Fibroblast of gingiva (primary cell): Measurements from ENCODE around the gene FBXO46.
A peak's percentile ranks its signal among the peaks of the same experiment; 100 is the strongest.

Experiments used
- DNase-seq: peaks from one replicate; pipeline ENCODE4 v3.0.0-alpha.2; 2011; ENCODE audit warnings: low read depth

FBXO46 gene

GRCh38 chr19:45682908-45683307 is 47.8 kb downstream of the FBXO46 start:
- no peak for DNase-seq

GRCh38 chr19:45682117-45682516 is 48.6 kb downstream of the FBXO46 start:
- no peak for DNase-seq

DNA sequence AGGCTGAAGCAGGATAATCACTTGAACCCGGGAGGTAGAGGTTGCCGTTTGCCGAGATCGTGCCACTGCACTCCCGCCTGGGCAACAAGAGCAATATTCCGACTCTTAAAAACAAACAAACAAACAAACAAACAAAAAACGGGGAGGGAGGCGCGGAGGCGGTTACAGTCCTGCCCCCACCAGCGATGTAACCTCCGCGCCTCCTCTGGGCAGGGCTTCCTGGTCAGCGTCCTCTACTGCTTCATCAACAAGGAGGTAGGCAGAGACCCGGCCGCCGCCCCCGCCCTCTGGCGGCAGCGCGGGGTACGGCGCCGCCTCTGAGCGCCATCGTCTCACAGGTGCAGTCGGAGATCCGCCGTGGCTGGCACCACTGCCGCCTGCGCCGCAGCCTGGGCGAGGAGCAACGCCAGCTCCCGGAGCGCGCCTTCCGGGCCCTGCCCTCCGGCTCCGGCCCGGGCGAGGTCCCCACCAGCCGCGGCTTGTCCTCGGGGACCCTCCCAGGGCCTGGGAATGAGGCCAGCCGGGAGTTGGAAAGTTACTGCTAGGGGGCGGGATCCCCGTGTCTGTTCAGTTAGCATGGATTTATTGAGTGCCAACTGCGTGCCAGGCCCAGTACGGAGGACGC is 49.2 kb downstream of the FBXO46 start:
- DNase-seq, result peak; percentile 71

DNA sequence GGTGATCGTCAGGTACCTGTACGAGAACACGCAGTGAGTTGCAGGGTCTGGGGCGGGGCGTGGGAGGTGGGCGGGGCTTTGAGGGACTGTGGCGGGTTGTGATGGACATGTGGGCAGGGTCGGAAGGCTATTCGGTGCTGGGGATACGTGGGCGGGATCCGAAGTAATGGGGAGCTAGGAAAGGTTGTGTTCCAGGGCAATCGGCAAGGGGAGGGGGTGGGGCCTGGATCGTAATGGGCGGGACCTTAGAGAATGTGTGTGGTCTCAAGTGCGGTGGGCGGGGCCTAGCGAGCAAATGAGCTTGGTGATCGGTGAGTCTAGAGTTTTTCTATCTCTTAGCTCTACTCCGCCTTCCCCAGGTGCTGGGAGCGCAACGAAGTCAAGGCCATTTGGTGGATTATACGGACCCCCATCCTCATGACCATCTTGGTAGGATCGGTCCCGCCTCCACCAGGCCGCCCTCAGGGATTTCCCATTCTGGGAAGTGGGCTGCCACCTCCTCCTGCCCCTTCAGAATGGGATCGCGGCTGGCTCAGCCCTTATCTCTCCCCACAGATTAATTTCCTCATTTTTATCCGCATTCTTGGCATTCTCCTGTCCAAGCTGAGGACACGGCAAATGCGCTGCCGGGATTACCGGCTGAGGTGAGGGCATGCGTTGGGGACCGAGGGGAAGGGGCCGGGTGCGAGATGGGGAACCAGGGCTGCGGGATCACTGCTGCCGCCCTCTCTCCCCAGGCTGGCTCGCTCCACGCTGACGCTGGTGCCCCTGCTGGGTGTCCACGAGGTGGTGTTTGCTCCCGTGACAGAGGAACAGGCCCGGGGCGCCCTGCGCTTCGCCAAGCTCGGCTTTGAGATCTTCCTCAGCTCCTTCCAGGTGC is 53.1 kb downstream of the FBXO46 start:
- DNase-seq, result peak; percentile 68

GRCh38 chr19:45676851-45677263 is 53.8 kb downstream of the FBXO46 start:
- no peak for DNase-seq

DNA sequence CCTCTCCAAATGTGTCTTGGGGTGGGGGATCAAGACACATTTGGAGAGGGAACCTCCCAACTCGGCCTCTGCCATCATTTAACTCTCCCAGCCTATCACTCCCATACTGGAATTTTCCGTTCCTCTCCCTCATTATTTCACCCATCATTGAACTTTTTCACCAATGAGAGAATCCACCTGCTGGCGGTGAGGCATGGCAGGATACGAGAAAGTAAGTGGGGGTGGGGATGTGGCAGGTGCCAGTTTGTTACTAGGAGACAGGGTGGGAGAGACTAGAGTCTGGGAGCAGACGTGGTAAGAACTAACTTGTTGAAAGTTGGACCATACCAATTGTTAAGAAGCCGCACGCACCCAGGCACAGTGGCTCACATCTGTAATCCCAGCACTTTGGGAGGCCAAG is 55.8 kb downstream of the FBXO46 start:
- no peak for DNase-seq

- DNase-seq, result peak; percentile 66
These were observed 59.8 kb downstream of the FBXO46 start for GRCh38 chr19:45670670-45671453.

DNA sequence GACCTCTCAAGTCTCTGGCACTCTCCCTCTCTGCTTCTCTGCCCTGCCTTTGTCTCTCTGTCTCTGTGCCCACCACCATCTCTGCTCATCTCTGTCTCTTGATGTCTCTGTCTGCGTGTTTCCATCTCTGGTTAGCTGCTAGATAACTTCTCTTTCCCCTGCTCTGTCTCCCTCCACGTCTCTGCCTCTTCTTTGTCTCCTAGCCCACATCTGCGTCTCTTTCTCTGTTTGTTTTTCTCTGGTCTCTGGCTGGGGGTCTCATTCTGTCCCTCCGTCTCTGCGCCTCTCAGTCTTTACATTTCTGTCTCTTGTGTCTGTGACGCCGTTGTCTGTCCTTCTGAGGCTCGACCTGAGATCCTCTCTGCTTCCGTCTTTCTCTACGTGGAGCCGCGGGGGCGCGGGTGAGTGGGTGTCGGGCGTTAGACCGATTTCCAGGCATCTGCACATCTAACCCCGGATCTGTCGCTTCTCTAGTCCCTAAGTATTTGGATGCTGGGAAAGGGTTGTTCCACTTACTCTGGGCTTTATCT is 62.3 kb downstream of the FBXO46 start:
- no peak for DNase-seq

DNA sequence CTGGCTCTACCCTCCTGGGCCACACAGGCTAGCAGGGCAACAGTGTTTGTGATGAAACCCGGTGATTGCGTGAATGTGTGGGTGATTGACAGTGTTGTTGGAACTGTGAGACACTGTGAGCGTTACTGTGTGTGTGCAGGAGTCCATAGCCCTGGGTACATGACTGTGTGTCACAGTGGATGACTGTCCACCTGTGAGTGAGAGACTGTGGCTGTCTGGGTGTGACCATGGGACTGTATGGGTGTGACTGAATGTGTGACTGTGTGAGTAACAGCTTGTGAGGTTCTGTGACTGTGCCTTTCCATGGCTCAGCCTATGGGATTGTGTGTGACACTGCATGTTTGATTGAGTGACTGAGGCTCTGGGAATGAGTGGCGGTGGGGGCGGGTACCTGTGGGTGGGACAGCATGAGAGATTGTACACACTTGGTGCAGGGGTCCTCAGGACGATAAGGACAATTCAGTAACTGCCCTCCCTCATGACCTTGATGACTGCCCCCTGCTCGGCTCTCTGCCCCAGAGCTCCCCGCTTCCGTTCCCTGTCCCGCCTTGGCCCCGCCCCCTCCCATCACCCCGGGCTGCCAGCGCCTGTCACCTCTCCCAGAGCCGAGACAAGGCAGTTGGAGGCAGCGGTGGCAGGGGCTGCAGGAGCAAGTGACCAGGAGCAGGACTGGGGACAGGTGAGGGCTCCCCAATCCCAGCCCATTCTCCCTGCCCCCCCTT is 62.9 kb downstream of the FBXO46 start, which contains the start of gene GIPR:
TSS of gene GIPR (plus strand) at position 602 of the 722 bp plus-strand sequence. CDS start 1,300 bp downstream, outside the sequence.
- no peak for DNase-seq

GRCh38 chr19:45664575-45664974 is 66.1 kb downstream of the FBXO46 start:
- no peak for DNase-seq

- DNase-seq, result no peak
These were observed 66.9 kb downstream of the FBXO46 start for GRCh38 chr19:45663800-45664199.

GRCh38 chr19:45660636-45661035 is 70.1 kb downstream of the FBXO46 start:
- no peak for DNase-seq
